NB4 (cell line): ENCODE measurements around the gene LRRC49.

Experiments used
- MYC ChIP-seq: IDR thresholded peaks from 2 replicates; pipeline ENCODE4 v1.6.1; 2011; ENCODE audit warnings: low read depth, low read length
- POLR2A ChIP-seq: IDR thresholded peaks from 2 replicates; pipeline ENCODE4 v1.6.1; 2011; ENCODE audit warnings: mild to moderate bottlenecking; ENCODE audit not compliant: insufficient read length; ENCODE audit errors: extremely low read depth
- TF ChIP-seq, protein P1 (sequence below): IDR thresholded peaks from one replicate; pipeline ENCODE4 v1.5.1; 2012; ENCODE audit warnings: low read depth, low read length
- TF ChIP-seq, protein P2 (sequence below): IDR thresholded peaks from 2 replicates; pipeline ENCODE4 v1.6.1; 2011; ENCODE audit warnings: low read depth, low read length

DNA sequence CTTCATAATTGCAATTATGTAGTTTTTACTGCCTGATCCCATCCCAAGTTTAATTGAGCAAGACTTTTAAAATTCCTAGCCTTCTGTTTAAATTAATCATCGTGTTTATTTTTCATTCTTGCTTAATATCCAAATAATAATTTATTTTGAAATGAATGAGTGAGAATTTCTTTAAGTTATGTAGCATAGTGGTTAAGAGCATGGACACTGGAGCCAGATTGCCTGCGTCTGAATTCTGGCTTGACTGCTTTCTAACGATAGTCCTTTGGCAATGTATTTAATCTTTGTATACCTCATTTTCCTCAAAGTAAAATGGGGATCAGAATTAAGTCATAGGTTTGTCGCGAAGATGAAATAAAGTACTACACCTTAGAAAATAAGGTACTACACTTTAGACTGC is 71.4 kb downstream of the LRRC49 start:
- TF ChIP-seq, protein P1, sequence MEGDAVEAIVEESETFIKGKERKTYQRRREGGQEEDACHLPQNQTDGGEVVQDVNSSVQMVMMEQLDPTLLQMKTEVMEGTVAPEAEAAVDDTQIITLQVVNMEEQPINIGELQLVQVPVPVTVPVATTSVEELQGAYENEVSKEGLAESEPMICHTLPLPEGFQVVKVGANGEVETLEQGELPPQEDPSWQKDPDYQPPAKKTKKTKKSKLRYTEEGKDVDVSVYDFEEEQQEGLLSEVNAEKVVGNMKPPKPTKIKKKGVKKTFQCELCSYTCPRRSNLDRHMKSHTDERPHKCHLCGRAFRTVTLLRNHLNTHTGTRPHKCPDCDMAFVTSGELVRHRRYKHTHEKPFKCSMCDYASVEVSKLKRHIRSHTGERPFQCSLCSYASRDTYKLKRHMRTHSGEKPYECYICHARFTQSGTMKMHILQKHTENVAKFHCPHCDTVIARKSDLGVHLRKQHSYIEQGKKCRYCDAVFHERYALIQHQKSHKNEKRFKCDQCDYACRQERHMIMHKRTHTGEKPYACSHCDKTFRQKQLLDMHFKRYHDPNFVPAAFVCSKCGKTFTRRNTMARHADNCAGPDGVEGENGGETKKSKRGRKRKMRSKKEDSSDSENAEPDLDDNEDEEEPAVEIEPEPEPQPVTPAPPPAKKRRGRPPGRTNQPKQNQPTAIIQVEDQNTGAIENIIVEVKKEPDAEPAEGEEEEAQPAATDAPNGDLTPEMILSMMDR, result no peak
- TF ChIP-seq POLR2A (no peak), MYC (no peak)
- TF ChIP-seq, protein P2, sequence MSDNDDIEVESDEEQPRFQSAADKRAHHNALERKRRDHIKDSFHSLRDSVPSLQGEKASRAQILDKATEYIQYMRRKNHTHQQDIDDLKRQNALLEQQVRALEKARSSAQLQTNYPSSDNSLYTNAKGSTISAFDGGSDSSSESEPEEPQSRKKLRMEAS, result no peak
